Cardiac septum (tissue), 1 donor: ENCODE data around the gene OR2K2. TPM values are rescaled to one million over a fixed set of nuclear protein-coding genes. Genes with fewer than 3 reads are reported as not detected.
"Not testable (repeated sequence)": the region's sequence is repeated elsewhere in the genome, so short reads cannot be mapped to it uniquely, and the experiment has no call there.

Source experiments
- DNase-seq: peaks from one replicate; pipeline ENCODE4 v3.0.0-alpha.2; 2020; ENCODE audit warnings: low spot score
- intact Hi-C: fragments of 100-400 bp; cut with DNase I; formaldehyde crosslinking; loops from one replicate; pipeline ENCODE4 v1.14.0; 2022
- total RNA-seq: library from RNA; stranded (reverse); fragmentation: NEBNext Ultra II Directional; extraction: Animal tissue kit (Norgen Biotek cat#: 25700); gene quantifications from one replicate; pipeline ENCODE4 v1.2.1, GENCODE V29; 2021
- donor health status: DM: no; HTN: no; CAD: no.

Gene OR2K2
- total RNA-seq, 1 donor from 2014 or later = not detected

DNA sequence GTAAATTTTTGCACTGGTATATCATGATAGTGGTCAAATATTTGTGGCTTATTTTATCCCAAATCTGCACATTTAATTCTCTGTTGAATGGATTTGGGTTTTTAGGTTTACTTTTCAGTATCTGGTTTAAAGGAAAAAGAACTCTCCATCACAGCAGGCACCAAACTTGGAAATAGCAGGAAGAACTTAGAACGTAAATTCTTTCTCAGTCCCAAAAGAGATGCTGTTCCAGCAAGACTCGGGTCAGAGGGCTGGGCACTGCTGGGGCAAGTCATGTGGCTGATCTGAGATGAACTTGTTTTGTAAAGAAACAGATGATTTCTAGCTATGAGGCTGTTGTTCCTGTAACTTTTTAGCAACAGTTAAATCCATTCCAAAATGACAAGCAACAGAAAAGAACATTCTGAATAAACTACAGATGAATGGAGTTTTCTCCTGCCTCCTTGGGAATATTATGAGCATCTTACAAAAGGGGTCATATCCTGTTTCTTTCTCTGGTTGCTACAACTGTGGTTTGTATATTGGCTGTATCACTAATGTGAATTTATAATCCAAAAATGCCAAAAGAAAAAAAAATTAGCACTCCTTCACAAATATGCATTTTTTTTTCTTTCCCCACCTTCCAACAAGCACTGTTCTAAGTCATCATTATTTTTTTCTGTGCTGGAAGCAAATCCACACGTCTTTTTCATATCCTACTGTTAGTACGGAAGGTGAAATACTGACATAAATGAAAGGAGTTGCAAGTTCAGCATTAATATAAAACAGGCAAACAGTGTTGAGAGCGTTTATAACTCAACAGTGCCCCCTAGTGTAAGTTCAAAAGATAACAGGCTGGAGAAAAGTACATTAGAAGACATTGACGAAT is 31.1 kb downstream of the OR2K2 start:
- intact Hi-C loops = loop anchor here (5.0 to 10.0 kb wide), 2 partner anchors 524 to 662 kb away; no protein-coding TSS in a partner anchor
- no peak for DNase-seq

DNA sequence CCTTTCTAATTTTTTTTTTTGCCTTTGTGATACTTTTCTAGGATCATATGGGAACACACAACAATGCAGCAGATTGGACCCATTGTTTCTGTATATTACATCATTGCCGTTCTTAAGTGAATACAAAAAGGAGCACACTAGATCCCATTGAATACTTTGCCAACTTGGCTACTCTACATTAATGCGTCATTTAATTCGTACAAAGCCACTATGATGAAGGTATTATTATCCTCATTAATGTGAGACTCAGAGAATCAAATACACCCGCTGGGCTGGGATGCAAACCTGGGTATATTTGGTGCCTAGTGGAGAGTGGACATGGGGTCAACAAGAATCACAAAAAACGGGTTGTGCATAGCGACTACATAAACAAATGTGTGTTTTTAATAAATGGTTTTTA is 31.9 kb downstream of the OR2K2 start:
- DNase-seq = no peak
- intact Hi-C loops = loop anchor here (5.0 to 10.0 kb wide), 2 partner anchors 523 to 661 kb away; no protein-coding TSS in a partner anchor

DNA sequence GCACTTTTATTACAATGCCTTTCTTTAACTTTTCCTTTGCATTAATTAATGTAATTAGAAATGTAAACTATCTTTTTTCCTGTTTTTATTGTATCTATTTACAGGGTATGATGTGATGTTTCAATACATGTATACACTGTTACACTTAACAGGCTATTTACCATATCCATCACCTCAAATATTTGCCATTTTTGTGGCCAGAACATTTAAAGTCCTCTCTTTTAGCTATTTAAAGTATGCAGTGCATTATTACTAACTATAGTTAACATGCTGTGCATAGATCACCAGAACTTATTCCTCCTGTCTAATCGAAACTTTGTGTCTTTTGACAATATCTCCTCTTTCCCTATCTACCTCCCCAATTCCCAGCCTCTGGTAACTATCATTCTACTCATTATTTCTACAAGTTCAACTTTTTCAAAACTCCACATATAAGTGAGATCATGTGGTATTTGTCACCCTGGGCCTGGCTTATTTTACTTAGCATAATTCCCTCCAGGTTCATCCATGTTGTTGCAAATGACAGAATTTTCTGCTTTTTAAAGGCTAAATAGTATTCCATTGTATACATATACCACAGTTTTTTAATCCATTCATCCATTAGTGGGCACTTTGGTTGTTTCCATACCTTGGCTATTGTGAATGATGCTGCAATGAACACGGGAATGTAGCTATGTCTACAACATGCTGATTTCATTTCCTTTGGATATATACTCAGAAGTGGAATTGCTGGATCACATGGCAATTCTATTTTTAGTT is 32.8 kb downstream of the OR2K2 start:
- no peak for DNase-seq
- intact Hi-C loops = loop anchor here (5.0 to 10.0 kb wide), 2 partner anchors 522 to 660 kb away; no protein-coding TSS in a partner anchor

DNA sequence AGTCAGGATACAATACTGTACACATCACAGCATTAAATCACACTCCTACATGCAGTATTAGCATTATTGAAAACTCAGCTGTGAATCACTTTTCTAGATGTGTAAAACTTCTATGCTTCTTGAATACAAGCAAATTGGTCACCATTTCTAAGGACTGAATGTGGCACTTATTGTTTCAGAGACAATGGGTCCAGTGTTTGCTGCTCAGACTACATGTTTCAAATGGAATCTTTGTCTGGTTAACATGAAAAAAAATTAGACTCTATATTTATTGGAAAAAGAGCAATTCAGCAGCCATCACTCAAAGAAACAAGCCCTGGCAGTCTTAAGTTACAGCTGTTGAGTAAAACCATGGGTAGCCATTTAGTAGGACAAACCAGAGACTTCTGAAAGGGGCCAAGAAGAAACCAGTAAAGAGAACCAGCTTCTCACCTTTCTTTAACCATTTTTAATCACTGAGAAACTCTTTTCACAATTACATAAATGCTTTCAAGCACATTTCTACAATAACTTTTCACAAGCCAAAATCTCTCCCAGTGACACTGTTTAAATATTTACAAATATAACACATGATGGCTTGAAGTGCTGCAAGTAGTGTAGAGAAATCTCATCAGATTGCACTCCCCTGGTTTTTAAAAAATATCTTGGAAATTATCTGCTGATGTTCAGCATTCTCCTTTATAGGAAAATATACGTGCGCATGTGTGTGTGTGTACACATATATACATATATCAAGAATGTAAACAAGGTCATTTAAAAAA is 35.2 kb downstream of the OR2K2 start:
- no peak for DNase-seq
- intact Hi-C loops = loop anchor here (5.0 to 10.0 kb wide), 2 partner anchors 520 to 658 kb away; no protein-coding TSS in a partner anchor

DNA sequence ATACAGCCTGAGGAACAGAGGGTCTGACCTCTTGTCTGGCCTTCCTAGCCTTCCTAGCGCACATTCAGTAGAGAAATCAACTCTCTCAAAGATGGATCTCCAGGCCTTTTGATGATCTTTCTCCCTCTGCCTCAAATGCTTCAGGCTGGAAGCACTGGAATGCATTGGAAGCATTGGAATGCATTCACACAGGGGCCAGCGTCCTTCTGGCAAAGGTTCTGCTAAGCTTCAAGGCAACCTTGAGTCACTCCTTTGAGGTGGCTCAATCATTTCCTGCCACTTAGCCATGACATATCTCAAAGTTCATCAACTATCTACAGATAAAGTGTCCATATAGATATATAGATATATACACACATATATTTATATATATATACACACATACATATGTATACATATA is 42.9 kb downstream of the OR2K2 start:
- intact Hi-C loops = no loop called here
- DNase-seq = no peak

DNA sequence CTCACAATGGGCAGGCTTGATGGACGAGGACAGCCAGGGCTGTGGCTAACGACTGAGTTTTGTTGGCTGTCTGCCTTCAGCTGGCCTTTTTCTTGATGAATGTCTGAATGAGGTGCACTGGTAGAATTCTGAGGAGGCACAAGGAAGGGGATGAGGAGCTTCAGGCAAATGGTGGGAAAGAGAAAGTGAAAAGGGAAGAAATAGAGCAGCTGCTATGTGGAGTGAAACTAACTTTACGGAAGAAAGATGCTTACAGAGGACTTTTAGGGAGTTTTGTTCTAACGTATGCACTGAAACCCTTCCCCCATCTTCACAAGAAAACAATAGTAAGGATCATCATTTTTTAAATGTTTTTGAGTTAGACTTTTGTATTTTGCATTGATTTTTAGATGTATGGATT is 45.3 kb downstream of the OR2K2 start:
- intact Hi-C loops = no loop called here
- DNase-seq = no peak

DNA sequence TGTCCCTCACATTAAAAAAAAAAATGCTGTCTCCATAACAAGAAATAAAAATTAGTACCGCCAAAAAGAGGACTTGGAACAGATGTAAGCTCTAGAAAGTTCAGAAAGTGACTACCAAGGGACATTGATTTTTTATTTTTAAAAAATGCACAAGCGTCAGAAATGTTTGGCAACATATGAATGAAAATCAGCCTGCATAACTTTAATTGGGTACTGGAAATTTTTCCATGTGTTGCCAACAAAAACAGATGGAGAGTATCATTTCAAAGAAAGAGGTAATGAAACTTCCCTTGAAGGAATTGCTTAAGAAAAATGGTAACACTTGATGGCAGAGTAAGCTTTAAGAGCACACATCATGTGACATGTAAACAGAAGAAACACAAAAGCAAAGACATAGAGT is 47.2 kb downstream of the OR2K2 start:
- DNase-seq = no peak
- intact Hi-C loops = no loop called here

DNA sequence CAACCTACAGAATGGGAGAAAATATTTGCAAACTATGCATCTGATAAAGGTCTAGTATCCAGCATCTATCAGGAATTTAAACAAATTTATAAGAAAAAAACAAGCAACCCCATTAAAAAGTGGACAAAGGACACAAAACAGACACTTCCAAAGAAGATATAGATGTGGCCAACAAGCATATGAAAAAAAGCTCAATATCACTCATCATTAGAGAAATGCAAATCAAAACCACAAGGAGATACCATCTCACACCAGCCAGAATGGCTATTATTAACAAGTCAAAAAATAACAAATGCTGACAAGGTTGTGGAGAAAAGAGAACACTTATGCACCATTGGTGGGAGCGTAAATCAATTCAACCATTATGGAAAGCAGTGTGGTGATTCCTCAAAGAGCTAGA is 49.2 kb downstream of the OR2K2 start:
- DNase-seq, intact Hi-C loops: not testable (repeated sequence)

Other genes with a start within 250 kb of the OR2K2 start
- gene ECPAS, start 154.2 kb upstream of the OR2K2 start, total RNA-seq = 81.5 TPM
- gene ZNF483, start 195.0 kb upstream of the OR2K2 start, total RNA-seq = 7.4 TPM